HTERT RPE-1 (cell line): ENCODE data around the gene PFDN1.
"Not testable (repeated sequence)": the region's sequence is repeated elsewhere in the genome, so short reads cannot be mapped to it uniquely, and the experiment has no call there.

Experiments used
- in situ Hi-C: fragments of 300-500 bp; cut with MboI; formaldehyde crosslinking; loops from 4 replicates; pipeline ENCODE4 v1.14.3; 2020; ENCODE audit warnings: low sequenced_read_pairs

PFDN1 gene, protein sequence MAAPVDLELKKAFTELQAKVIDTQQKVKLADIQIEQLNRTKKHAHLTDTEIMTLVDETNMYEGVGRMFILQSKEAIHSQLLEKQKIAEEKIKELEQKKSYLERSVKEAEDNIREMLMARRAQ

DNA sequence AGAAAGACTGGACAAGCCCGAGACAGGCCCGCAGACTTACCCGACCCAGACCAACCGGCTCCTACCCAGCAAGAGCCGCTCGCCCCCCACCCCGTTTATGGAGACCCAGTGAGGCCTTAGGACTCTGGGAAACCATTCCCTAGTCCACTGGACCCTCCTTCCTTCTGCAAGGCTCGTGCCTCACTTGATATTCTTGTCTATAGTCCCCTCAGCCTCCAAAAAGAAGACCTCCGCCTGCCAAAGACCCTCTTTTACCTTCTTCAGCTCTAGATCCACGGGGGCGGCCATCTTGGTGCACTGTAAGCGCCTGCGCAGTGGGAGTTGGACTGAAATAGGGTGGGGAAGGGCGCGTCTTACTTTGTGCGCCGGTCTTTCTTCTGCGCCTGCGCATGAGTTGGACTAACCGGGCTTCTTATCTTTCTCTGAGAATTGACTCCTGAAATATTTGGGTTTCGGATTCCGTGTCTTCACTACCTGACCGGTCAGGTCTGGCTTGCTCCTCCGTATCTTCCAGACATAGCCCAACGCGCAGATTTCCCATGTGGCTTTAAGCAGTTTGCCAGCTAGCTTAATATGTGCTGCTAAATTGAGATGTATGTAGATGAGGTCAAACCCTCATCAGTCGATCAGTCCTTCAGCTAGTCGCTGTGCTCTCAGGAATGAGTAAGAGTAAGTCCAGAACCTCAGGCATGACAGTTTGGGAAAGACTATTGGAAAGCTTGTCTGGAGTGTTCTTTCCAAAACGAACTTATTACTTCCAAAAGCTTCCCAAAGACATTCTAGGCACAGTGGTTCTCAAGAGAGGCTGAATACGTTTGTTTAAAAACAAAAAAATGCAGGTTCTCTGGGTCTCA lies at the start of gene PFDN1:
PFDN1 (minus strand) TSS at position 316 of the 854 bp plus-strand sequence; CDS start at position 288, 28 bp downstream.
- in situ Hi-C loops: no loop called here

DNA sequence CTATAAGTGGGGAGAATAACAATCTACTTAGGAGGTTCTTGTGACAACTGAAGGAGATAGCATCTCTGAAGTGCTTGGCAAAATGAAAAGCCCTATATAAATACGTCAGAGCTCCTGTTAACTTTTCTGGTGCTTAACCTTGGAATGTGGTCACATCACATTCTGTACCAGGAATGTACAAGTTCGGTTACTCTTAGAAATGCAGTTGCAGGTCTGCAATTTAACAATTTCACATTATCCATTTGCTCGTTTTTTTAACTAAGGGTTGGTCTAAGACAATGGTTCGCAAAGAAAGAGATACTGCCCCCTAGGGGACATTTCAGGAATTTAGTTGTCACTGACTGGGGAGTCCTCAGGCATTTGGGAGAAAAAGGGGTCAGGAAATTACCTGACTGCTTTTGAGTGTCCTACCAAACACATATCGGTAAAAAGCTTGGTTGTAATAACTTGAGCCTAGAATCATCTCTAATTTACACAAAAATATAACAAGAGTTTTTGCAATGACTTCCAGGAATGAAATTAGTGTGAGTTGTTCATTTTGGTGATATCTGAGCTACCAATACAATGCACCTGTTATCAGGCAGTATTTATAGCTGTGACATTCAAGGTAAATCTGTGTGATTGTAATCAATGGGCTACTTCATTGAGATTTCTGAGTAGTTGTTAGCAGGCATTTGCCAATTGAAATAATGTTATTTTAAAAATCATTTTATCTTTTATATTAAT lies 48.9 kb upstream of the PFDN1 start:
- in situ Hi-C loops: no loop called here

DNA sequence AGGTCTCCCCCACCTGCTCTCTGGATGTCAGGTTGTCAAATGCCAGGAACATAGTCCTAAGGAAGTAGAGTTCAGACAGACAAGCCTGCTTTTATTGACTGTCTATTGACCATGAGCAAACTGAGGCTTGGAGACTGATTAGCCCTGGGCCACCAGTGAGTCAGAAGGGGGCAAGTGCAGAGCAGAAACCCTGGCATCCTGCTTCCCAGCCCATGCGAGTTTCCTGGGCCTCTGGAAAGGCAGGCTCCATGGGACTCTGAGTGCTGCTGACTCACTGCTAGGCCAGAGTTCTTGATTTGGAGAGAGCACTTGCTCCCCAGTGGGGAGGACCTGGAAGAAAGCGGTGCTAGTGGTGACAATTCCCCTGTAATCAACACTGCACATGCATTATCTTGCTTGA lies 46.3 kb upstream of the PFDN1 start:
- in situ Hi-C loops: no loop called here

DNA sequence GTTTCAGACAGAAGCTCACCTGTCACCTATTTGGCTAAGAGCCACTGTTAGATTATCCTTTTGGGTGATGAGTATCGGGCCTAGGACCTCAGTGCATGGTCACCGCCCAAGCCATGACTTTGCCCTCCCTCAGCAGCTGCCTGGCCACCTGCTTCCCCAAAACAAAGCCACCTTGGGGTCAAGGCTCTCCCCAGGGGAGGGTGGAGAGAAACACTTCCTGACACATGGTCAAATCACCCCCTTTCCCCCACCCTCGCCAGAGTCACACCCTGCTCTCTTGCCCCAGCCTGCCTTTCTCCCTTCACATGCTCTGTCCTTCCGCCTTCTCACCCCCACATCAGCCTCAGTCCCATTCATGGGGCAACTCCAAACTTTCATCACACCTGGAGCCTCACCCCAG lies 45.2 kb upstream of the PFDN1 start:
- in situ Hi-C loops: no loop called here

DNA sequence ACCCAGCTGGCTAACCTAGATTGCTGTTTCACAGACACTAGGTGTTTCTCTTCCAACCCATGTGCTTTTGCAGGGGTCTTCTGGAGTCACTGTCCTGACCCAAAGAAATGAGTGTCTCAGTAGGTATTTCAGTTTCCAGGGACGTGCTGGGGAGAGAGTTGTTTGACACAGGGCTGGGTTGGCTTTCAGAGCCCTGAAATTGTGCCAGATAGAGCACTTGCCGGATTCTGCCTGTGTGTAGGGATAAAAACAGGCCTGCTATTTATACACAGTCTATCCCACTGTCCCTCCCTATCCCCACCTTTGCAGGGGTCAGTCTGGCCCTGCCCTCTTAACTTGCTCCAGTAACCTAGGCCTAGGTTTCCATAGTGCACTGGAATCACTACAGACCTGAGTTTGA lies 44.5 kb upstream of the PFDN1 start:
- in situ Hi-C loops: no loop called here

DNA sequence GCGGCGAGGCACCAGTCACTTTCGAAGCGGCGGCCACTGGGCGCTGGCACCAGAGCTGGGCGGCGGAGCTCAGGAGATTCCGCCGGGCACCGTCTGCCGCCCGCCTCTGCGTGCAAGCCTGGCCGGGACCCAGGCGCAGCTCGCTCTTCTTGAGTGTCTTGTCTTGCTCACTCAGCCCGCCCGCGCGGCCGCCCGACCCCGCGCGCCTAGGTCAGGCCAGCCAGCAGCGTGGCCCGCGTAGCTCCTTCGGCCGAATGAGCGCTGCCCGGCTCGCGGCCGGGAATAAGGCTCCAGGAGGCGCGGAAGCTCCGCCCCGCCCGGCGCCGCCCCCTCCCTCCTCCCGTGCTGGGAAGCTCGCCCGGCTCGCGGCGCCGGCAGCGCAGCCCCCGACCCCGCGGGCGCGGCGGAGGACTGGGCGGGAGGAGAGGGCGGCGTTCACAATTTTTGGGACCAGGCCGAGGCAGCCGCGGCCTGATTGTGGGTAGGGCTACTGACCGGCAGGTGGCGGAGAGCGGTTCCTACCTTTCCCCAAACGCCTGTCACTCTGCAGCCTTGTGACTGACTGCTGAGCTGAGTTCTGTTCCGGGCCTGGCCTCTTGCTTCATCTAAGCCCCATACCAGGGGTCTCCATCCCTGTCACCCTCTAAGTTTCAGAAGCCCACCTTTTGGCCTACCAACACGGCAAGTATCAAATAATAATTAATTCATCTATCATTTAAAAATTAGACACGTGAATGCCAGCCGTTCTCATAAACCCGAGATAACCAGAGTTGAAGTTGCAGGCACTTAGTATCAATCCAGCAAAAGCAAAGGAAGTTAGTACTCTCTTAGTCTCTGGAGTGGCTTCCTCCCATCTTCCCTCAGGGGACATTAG lies 43.7 kb upstream of the PFDN1 start, which contains the start of gene HBEGF:
HBEGF (minus strand) TSS at position 256 of the 874 bp plus-strand sequence. CDS start 275 bp downstream, outside the sequence.
- in situ Hi-C loops: no loop called here

DNA sequence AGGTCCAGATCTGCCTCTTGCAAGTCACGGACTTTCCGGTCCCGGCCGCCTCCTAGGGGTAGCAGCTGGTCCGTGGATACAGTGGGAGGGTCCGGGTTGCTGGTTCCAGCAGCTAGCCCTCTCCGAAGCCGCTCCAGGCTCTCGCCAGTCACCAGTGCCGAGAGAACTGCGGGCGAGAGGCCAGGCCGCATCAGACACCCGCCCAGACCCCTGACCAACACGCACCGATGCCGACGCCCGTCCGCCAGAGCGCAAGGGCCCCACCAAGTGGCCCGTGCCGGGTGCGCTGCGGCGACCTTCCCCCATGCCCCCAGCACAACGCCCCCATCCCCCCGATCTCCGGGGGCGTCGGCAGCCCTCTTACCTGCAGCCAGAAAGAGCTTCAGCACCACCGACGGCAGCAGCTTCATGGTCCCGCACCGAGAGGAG lies 43.0 kb upstream of the PFDN1 start:
- in situ Hi-C loops: no loop called here

DNA sequence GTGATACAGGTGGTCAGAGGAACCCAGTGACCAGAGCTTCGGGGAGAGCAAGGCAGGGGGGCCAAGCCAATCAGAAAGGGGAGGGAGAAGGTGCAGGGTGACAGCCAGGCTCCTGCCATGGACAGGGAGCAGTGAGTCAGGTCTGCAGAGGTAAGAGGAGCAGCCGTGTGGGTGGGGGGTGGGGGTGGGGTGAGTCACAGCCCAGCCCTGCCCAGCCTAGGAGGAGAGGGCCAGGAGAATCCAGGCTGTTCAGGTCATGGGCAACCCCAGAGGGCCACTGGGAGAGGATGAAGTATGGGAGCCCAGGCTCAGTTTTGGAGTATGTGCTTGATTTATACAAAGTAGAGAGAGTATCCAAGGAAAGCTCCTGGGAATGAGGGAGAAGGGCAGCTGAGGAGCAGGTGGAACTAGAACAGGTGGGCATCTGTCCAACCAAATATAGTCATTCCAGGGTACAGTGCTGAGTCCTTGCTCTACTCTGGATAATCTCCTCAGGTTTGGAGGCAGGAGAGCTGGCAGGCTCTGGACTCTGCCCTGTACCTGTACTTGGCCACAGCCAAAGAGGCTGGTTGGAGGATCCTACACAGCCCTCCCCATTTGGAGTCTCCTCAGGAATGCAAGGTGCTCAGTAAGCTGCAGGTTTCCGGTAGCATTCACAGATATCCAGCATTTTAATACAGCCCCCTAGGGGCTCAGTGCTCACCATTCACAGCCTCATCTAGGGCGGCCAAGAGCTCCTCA lies 42.0 kb upstream of the PFDN1 start:
- in situ Hi-C loops: no loop called here

DNA sequence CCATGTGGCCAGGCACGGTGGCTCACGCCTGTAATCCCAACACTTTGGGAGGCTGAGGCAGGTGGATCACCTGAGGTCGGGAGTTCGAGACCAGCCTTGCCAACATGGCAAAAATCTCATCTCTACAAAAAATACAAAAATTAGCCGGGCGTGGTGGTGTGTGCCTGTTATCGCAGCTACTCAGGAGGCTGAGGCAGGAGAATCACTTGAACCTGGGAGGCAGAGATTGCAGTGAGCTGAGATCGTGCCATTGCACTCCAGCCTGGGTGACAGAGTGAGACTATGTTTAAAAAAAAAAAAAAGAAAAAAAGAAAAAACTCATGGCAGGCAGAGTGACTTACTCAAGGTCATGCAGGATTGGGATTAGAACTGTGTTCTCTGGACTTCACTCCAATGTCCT lies 40.9 kb upstream of the PFDN1 start:
- in situ Hi-C loops: not testable (repeated sequence)

DNA sequence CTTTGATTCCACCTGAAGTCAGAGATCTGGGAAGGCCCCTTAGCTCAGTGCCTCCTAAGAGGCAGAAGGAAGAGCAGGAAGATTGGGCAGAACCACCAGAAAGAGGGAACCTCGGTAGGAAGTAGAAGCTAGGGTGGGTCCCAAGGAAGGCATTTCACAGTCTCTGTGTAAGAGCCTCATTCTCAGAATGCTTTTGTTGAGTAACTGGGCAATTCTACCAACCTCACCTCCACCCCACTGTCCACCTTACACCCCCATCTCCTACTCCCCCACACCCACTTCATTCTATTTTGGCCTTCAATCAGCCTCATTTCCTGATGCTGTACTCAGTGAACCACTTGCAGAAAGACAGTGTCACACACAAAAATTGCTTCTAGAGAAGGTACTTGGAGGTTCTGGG lies 40.0 kb upstream of the PFDN1 start:
- in situ Hi-C loops: no loop called here

DNA sequence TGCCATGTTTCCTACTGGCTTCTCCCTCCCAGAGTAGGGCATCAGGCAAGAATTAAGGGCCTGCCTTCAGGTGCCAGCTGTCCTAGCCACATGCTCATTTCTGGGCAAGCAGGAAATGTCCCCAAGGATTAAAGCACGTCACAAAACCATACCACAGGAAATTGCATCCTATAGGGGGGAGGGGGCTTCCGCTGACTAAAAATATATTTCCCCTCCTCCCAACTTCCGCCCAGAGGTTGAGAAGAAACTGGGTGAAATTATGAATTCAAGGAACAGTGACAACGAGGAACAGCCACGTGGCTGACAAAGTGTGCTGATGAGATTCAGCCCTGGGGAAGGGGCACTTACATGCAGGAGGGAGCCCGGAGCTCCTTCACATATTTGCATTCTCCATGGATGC lies 39.4 kb upstream of the PFDN1 start:
- in situ Hi-C loops: no loop called here

DNA sequence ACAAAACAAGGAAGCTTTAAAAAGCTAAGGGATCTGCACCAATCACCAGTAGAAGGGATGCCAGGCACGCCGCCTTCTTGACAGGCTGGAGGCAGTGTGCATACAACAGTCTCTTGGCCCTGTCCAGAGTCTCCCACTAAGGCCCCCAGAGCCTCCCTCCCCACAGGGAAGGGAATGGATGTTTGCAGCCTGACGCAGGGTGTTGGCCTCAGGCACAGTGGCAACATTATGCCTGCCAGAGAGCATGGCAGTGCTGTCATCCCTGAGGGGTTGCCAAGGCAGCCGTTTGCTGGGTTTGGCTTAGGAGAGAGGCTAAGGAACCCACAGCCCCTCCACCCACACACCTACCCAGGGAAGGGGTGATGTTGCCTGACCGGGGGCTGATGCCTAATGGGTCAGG lies 38.7 kb upstream of the PFDN1 start:
- in situ Hi-C loops: no loop called here

DNA sequence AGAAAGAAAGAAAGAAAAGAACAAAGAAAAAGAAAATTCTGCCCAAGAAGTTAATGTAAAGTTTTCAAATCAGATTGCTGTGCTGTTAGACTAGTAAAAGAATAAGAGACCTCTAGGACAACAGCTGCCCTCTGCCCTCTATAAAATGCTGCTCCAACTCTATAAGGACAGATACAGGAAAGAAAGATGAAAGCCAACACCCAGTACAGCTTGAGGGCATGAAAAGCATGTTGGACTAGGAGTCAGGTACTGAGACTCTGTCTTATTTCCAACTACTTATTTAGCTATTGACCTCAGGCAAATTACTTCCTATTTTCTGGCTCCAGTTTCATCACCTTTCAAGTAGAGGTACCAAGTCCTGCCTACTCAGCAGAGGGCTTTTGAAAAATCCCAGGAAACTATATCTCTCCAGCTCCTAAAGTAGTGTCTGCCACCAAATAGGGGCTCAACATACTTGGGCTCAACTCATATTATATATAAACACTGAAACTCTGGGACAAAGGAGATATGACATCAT lies 37.8 kb upstream of the PFDN1 start:
- in situ Hi-C loops: no loop called here

DNA sequence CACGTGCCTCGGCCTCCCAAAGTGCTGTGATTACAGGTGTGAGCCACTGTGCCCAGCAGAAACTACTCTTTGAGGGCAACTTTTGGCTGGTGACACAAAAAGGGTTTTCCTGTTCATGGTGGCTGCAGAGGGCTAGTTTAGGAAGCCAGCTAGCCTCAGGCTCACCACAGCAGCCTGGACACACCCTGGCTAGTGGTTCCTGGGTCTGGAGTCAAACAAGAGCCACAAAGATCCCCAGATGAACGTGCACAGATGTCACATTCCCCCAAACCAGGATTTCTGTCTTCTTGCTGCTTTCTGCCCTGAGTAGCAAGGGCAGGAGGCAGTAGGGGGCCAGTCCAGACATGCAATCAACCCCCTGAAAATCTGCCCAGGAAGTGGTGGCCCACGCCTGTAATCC lies 36.7 kb upstream of the PFDN1 start:
- in situ Hi-C loops: no loop called here

DNA sequence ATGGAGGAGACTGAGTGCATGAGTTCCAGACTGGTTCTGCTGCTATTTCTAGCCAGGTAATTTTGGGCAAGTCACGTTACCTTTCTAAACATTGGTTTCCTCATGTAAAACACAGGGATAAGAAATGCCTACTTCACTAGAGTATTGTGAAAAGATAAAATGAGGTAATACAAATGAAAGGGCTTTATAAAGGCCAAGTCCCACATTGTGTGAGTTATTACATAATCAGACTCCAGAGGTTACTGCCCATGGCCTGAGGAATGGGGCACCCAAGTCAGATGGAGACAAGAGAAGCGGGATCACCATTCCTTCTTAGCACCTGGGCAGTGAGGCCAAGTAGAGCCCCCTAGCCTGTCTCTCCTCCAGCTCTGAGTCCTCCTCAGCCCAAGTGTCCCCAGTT lies 36.0 kb upstream of the PFDN1 start:
- in situ Hi-C loops: no loop called here

DNA sequence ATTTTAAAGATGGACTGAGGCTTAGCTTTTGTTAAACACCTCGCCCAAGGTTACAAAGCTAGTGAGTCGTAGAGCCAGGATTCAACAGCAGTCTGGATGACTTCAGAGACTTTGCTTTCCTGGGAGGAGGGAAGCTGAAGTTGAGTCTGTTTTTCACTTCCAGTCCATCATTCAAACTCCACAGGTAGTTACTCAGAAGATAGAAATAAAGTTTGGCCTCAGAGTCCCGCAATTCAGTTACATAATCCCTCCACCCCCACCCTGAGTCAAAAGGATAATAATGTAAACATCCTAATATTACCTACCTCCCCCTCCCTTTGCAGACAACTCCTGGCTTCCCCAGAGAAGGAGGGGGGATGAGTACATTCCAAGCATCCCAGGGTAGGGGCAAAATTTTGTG lies 35.4 kb upstream of the PFDN1 start:
- in situ Hi-C loops: no loop called here

DNA sequence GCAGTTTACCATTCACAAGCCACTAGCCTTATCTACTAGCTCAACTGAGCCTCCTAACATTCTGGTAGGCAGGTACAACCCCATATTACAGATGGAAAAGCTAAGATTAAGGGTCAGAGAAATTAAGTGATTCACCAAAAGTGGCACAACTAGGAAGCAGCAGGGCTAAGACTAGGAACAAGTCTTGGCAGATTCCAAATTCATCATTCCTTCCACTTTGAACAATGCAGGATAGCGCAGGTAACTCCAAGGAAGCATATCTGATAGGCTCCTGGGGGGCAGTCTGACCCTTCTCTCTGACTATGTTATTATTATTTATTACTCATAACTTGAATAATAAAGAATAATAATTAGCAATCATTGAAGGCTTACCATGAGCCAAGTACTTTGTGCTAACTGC lies 35.0 kb upstream of the PFDN1 start:
- in situ Hi-C loops: no loop called here

DNA sequence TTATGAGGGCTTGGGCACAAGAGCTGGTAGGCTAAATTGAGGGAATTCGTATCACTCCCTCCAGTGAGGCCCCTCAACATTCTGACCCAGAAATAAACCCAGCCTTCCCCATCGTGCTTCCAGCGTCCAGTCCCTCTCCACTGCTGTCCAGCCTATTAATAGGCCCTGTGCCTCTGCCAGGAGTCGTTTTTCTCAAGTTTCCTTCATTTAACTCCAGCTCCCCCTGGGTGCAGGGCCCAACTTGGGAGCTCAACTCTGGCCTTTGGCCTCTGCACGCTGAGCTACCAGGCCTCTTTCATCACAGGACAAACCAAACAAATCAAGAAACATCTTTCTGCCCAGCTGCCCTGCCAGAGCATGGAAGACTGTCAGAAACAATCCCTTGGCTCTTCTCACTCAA lies 33.5 kb upstream of the PFDN1 start:
- in situ Hi-C loops: no loop called here

DNA sequence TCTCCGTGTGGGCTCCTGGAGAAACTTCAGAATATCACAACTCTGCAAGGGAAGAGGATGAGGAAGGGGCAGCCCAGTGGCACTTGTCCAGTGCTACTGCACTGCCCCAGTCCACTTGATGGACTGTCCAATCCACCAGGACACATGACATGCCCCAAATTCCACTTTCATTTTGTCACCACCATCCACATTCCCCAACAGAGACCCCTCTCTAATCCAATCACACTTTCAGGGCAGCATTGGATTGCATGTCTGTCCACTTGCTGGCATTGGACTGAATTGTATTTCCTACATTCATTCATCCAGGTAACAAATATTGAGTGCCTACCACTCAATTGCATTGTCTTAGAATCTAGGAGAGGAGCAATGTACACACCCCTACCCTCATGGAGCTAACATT lies 28.7 kb upstream of the PFDN1 start:
- in situ Hi-C loops: no loop called here
